ENCODE data around the gene AP1M2.

Gene AP1M2

GRCh38 chr19:10587022-10587838 is at the start of gene AP1M2:
Gene AP1M2, minus strand, starts transcription at chr19:10587312. Its CDS starts 81 bp downstream, at chr19:10587231.
- no peak for ATAC-seq
- no peak for TF ChIP-seq ARNTL (CRISPR knock-in tag; IDR thresholded peaks at IDR 0.05; ENCODE audit: borderline replicate concordance, low read depth)
- no peak for TF ChIP-seq ZFP30 (CRISPR knock-in tag; IDR thresholded peaks at IDR 0.05)
- TF ChIP-seq CSDC2 (CRISPR knock-in tag; IDR thresholded peaks at IDR 0.05), result no peak
- no peak for TF ChIP-seq CSRNP3 (CRISPR knock-in tag; IDR thresholded peaks at IDR 0.05)
- no peak for TF ChIP-seq TSHZ2 (CRISPR knock-in tag; IDR thresholded peaks at IDR 0.05)
- no peak for TF ChIP-seq TCF4 (CRISPR knock-in tag; IDR thresholded peaks at IDR 0.05; ENCODE audit: borderline replicate concordance)
- no peak for TF ChIP-seq OSR1 (CRISPR knock-in tag; IDR thresholded peaks at IDR 0.05)

GRCh38 chr19:10636304-10636972 is 49.3 kb upstream of the AP1M2 start:
- no peak for ATAC-seq
- no peak for TF ChIP-seq PPARA (CRISPR knock-in tag; IDR thresholded peaks at IDR 0.05; ENCODE audit: borderline replicate concordance)

GRCh38 chr19:10634963-10635362 is 47.9 kb upstream of the AP1M2 start:
- ATAC-seq, result no peak
- TF ChIP-seq ZNF70 (CRISPR knock-in tag; IDR thresholded peaks at IDR 0.05), result no peak
- no peak for TF ChIP-seq ESRRG (CRISPR knock-in tag; IDR thresholded peaks at IDR 0.05)
- TF ChIP-seq RARB (CRISPR knock-in tag; IDR thresholded peaks at IDR 0.05), result no peak
- TF ChIP-seq BACH2 (CRISPR knock-in tag; IDR thresholded peaks at IDR 0.05; ENCODE audit: borderline replicate concordance), result no peak
- TF ChIP-seq ZNF8 (CRISPR knock-in tag; IDR thresholded peaks at IDR 0.05), result no peak
- TF ChIP-seq GLIS3 (CRISPR knock-in tag; IDR thresholded peaks at IDR 0.05), result no peak
- no peak for TF ChIP-seq PPARA (CRISPR knock-in tag; IDR thresholded peaks at IDR 0.05; ENCODE audit: borderline replicate concordance)
- TF ChIP-seq ZFP3 (CRISPR knock-in tag; IDR thresholded peaks at IDR 0.05), result no peak
- no peak for TF ChIP-seq ARNTL (CRISPR knock-in tag; IDR thresholded peaks at IDR 0.05; ENCODE audit: borderline replicate concordance, low read depth)
- no peak for TF ChIP-seq TCF4 (CRISPR knock-in tag; IDR thresholded peaks at IDR 0.05; ENCODE audit: borderline replicate concordance)
- no peak for TF ChIP-seq CSDC2 (CRISPR knock-in tag; IDR thresholded peaks at IDR 0.05)
- no peak for TF ChIP-seq ISL1 (CRISPR knock-in tag; IDR thresholded peaks at IDR 0.05)
- TF ChIP-seq SNAI2 (CRISPR knock-in tag; IDR thresholded peaks at IDR 0.05), result no peak

GRCh38 chr19:10634430-10634829 is 47.3 kb upstream of the AP1M2 start:
- no peak for TF ChIP-seq PPARA (CRISPR knock-in tag; IDR thresholded peaks at IDR 0.05; ENCODE audit: borderline replicate concordance)
- TF ChIP-seq SNAI2 (CRISPR knock-in tag; IDR thresholded peaks at IDR 0.05), result no peak
- no peak for ATAC-seq

- no peak for ATAC-seq
- TF ChIP-seq TCF4 (CRISPR knock-in tag; IDR thresholded peaks at IDR 0.05; ENCODE audit: borderline replicate concordance), result no peak
- no peak for TF ChIP-seq ZNF70 (CRISPR knock-in tag; IDR thresholded peaks at IDR 0.05)
- TF ChIP-seq ZNF565 (CRISPR knock-in tag; conservative IDR thresholded peaks at IDR 0.05; ENCODE audit: low read depth), result no peak
- no peak for TF ChIP-seq RARB (CRISPR knock-in tag; IDR thresholded peaks at IDR 0.05)
- TF ChIP-seq BACH2 (CRISPR knock-in tag; IDR thresholded peaks at IDR 0.05; ENCODE audit: borderline replicate concordance), result no peak
- TF ChIP-seq SNAI2 (CRISPR knock-in tag; IDR thresholded peaks at IDR 0.05), result no peak
- TF ChIP-seq PPARA (CRISPR knock-in tag; IDR thresholded peaks at IDR 0.05; ENCODE audit: borderline replicate concordance), result no peak
- no peak for TF ChIP-seq OSR1 (CRISPR knock-in tag; IDR thresholded peaks at IDR 0.05)
- no peak for TF ChIP-seq CSDC2 (CRISPR knock-in tag; IDR thresholded peaks at IDR 0.05)
- TF ChIP-seq TOX (CRISPR knock-in tag; IDR thresholded peaks at IDR 0.05; ENCODE audit: borderline replicate concordance), result no peak
- no peak for TF ChIP-seq PATZ1 (CRISPR knock-in tag; IDR thresholded peaks at IDR 0.05; ENCODE audit: borderline replicate concordance)
- TF ChIP-seq CSRNP3 (CRISPR knock-in tag; IDR thresholded peaks at IDR 0.05), result no peak
- no peak for TF ChIP-seq ISL1 (CRISPR knock-in tag; IDR thresholded peaks at IDR 0.05)
- TF ChIP-seq POU6F1 (CRISPR knock-in tag; IDR thresholded peaks at IDR 0.05; ENCODE audit: borderline replicate concordance, low read depth), result no peak
These were observed 44.8 kb upstream of the AP1M2 start for GRCh38 chr19:10631874-10632273.

Data from SK-N-SH treated with all-trans-retinoic acid at 6 μM for 48 hours (cell line).